Small intestine (tissue), 7 donors: ENCODE results near the gene SARDH. TPM values are rescaled to one million over a fixed set of nuclear protein-coding genes. Genes with fewer than 3 reads are reported as not detected.
A peak's percentile ranks its signal among the peaks of the same experiment; 100 is the strongest.
"Not testable (repeated sequence)": the region's sequence is repeated elsewhere in the genome, so short reads cannot be mapped to it uniquely, and the experiment has no call there.

Experiments
- DNase-seq, 2 donors: peaks; one replicate each; pipeline versions ENCODE4 v3.0.0 to v3.0.0-alpha.2; 2013
- FAIRE-seq: peaks from 2 replicates; lab custom pipeline; 2012; peaks lifted over from hg19 to GRCh38; lab: Jason Lieb, UNC
- H3K27ac ChIP-seq, 3 donors: one replicate each; pipeline ENCODE4 v1.5.1; 2013; ENCODE audit warnings: low read length in 2 of 3, mild to moderate bottlenecking in 2 of 3, control low read depth in 1 of 3, inconsistent platforms in 1 of 3, low read depth in 1 of 3, moderate library complexity in 1 of 3
- H3K27me3 ChIP-seq, 3 donors: one replicate each; pipeline ENCODE4 v1.6.1; 2013; ENCODE audit warnings: low read length in 3 of 3, inconsistent platforms in 1 of 3; ENCODE audit not compliant: control insufficient read depth in 3 of 3, insufficient read depth in 3 of 3
- H3K36me3 ChIP-seq, 3 donors: one replicate each; pipeline ENCODE4 v1.6.1; 2013; ENCODE audit warnings: low read length in 3 of 3, inconsistent platforms in 1 of 3, low read depth in 1 of 3, mild to moderate bottlenecking in 1 of 3, moderate library complexity in 1 of 3; ENCODE audit not compliant: control insufficient read depth in 3 of 3, insufficient read depth in 2 of 3
- H3K4me1 ChIP-seq, 3 donors: one replicate each; pipeline ENCODE4 v1.6.1; 2013; ENCODE audit warnings: low read length in 2 of 3, inconsistent platforms in 1 of 3, low read depth in 1 of 3, mild to moderate bottlenecking in 1 of 3, moderate library complexity in 1 of 3; ENCODE audit not compliant: control insufficient read depth in 3 of 3, insufficient read depth in 2 of 3
- H3K4me3 ChIP-seq, 3 donors: one replicate each; pipeline ENCODE4 v1.5.1; 2013; ENCODE audit warnings: low read length in 3 of 3, control low read depth in 1 of 3, inconsistent platforms in 1 of 3, low read depth in 1 of 3, mild to moderate bottlenecking in 1 of 3, moderate library complexity in 1 of 3
- H3K9me3 ChIP-seq, 2 donors: one replicate each; pipeline ENCODE4 v1.6.1; 2013; ENCODE audit warnings: low read depth in 1 of 2, low read length in 1 of 2; ENCODE audit not compliant: control insufficient read depth in 2 of 2, insufficient read depth in 1 of 2
- WGBS, 3 donors: extraction: QIAGEN DNeasy Blood & Tissue Kit; methylation state at CpG; one replicate each; pipeline ENCODE4 v1.1.7; 2013; 5-methylcytosine and 5-hydroxymethylcytosine counted together
- polyA plus RNA-seq, 4 donors: library from polyadenylated mRNA; stranded (reverse) in 3 of 4; unstranded in 1 of 4; fragments of 200-250 nt in 3 of 4; fragments of 120-200 nt in 1 of 4; gene quantifications; one replicate each; pipeline versions ENCODE4 v1.2.1 to v1.2.3, GENCODE V29; 2013
- donor health status: healthy with polysubstance abuse.
- donor health status: control.
- donor health status: control.
- donor health status: Bipolar disorder and iron deficiency.
- donor health status: healthy.

The SARDH gene
- polyA plus RNA-seq, 4 donors = 0.51 to 2.6 (median 0.54) TPM; not detected in 1

DNA sequence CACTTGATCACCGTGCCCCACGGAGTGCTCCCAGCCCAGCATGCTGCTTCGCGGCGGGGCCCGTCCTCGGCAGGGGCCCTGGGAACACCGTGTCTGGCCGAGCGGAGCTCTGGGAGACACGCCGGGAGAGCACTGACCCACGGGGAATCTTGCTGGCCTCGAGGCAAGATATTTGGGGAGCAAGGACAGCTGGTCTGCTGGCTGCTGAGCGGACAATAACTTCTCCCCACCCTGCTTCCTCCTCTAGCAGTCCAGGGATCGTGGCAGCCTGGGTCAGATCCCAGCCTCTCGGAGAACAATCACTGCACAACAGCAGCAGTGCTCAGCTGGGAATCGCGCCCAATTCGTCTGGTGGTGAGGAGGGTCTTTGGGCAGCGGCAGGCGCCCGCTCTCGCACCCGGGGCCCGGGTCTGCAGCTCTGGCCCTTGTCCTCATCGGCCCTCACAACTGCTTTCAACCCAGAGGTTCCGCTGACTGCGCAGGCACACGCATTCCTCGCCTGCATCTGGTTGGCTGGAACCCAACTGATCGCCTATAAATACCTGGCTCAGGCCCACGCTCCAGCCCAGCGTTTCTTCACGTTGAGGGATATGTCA is 58.6 kb downstream of the SARDH start:
- FAIRE-seq = no peak
- Histone ChIP-seq H3K4me3 (no peak overlapping the region), H3K27ac (no peak overlapping the region), H3K27me3 (no peaks in the 10 kb centered on the region), H3K36me3 (no peaks in the 10 kb centered on the region), H3K9me3 (no peaks in the 10 kb centered on the region), H3K4me1 (peaks cover 0 to 12% (median 0%) of the 10 kb centered on the region in 3 donors)
- 64 to 70% (median 69%) methylated on average over 35 of the region's 35 CpGs for WGBS, 3 donors
- no peak for DNase-seq

GRCh38 chr9:133679056-133679455 is 59.1 kb downstream of the SARDH start:
- no peak for DNase-seq
- Histone ChIP-seq H3K4me3 (no peak overlapping the region), H3K27ac (no peak overlapping the region), H3K9me3 (no peaks in the 10 kb centered on the region), H3K36me3 (no peaks in the 10 kb centered on the region), H3K4me1 (peaks cover 0 to 11% (median 0%) of the 10 kb centered on the region in 3 donors), H3K27me3 (no peaks in the 10 kb centered on the region)
- 74 to 85% (median 75%) methylated on average over 15 of the region's 15 CpGs for WGBS, 3 donors
- no peak for FAIRE-seq

GRCh38 chr9:133677126-133678010 is 60.8 kb downstream of the SARDH start:
- WGBS, 3 donors = 75 to 81% (median 81%) methylated on average over 17 of the region's 17 CpGs
- H3K4me1 ChIP-seq = no peaks in the 10 kb centered on the region
- H3K9me3 ChIP-seq = no peaks in the 10 kb centered on the region
- peak in 1 of 2 donors; percentile 65 for DNase-seq
- peaks cover 0 to 2% (median 0%) of the 10 kb centered on the region in 3 donors for H3K36me3 ChIP-seq
- FAIRE-seq = no peak
- no peaks in the 10 kb centered on the region for H3K27me3 ChIP-seq
- H3K4me3 ChIP-seq = no peak overlapping the region
- H3K27ac ChIP-seq = peak overlapping the region in 2 of 3 donors; percentile 61 to 74

GRCh38 chr9:133676450-133676849 is 61.7 kb downstream of the SARDH start:
- H3K36me3 ChIP-seq = peaks cover 0 to 3% (median 0%) of the 10 kb centered on the region in 3 donors
- peaks cover 0 to 3% of the 10 kb centered on the region in 2 donors for H3K9me3 ChIP-seq
- H3K4me3 ChIP-seq = no peak overlapping the region
- 66 to 78% (median 76%) methylated on average over 10 of the region's 10 CpGs for whole genome bisulfite sequencing, 3 donors
- no peaks in the 10 kb centered on the region for H3K27me3 ChIP-seq
- no peaks in the 10 kb centered on the region for H3K4me1 ChIP-seq
- DNase-seq (no peak), FAIRE-seq (no peak)
- H3K27ac ChIP-seq = peak overlapping the region in 1 of 3 donors; percentile 9

GRCh38 chr9:133675796-133676195 is 62.4 kb downstream of the SARDH start:
- not testable (repeated sequence) for H3K36me3 ChIP-seq, H3K9me3 ChIP-seq, H3K4me3 ChIP-seq, H3K27ac ChIP-seq, DNase-seq, H3K27me3 ChIP-seq, H3K4me1 ChIP-seq, FAIRE-seq
- 90 to 96% (median 91%) methylated on average over 3 of the region's 3 CpGs for WGBS, 3 donors

DNA sequence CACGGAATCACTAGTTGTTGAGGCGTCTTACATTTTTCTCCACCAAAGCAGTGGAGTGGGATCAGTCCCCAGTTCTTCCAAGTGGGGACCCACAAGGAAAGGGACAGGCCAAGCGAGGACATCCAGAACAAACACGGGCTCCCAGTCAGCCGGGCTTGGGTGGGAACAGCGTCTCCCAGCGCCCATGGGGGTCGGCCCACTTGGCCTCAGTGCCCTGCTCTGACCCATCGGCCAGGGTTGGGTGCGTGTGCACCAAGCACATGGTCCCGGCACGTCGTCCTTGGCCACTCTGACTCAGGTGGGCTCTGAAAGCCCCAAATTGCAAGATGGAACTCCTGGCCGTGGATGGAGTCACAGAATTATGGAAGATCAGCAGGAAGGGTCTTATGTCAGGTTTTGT is 64.1 kb downstream of the SARDH start:
- Histone ChIP-seq H3K4me1 (no peaks in the 10 kb centered on the region), H3K9me3 (peaks cover 0 to 3% of the 10 kb centered on the region in 2 donors), H3K27me3 (no peaks in the 10 kb centered on the region), H3K27ac (no peak overlapping the region), H3K4me3 (no peak overlapping the region), H3K36me3 (peaks cover 0 to 4% (median 0%) of the 10 kb centered on the region in 3 donors)
- DNase-seq (no peak), FAIRE-seq (no peak)
- WGBS, 3 donors = 86 to 93% (median 90%) methylated on average over 14 of the region's 14 CpGs

DNA sequence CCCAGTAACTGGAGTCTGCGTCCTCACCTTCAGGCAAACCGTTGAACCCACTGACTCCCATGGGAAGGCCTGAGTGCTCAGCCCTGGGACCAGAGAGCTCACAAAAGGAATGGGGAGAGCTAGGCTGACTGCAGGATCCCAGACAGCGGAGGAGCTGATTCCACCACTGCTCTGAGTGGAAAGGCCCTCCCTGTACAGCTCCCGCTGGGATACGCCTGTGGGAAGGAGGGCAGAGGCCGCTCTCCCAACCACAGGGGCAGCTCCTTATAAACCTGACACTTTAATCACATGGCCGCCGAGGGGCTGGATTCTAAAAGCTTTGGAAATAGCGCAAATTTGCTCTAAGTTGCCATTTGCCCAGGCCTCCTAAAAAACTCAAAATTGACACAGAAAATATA is 64.9 kb downstream of the SARDH start:
- DNase-seq (no peak), FAIRE-seq (no peak)
- 71 to 87% (median 80%) methylated on average over 9 of the region's 9 CpGs for WGBS, 3 donors
- Histone ChIP-seq H3K9me3 (peaks cover 0 to 3% of the 10 kb centered on the region in 2 donors), H3K36me3 (peaks cover 0 to 4% (median 0%) of the 10 kb centered on the region in 3 donors), H3K4me3 (no peak overlapping the region), H3K4me1 (no peaks in the 10 kb centered on the region), H3K27ac (no peak overlapping the region), H3K27me3 (no peaks in the 10 kb centered on the region)

DNA sequence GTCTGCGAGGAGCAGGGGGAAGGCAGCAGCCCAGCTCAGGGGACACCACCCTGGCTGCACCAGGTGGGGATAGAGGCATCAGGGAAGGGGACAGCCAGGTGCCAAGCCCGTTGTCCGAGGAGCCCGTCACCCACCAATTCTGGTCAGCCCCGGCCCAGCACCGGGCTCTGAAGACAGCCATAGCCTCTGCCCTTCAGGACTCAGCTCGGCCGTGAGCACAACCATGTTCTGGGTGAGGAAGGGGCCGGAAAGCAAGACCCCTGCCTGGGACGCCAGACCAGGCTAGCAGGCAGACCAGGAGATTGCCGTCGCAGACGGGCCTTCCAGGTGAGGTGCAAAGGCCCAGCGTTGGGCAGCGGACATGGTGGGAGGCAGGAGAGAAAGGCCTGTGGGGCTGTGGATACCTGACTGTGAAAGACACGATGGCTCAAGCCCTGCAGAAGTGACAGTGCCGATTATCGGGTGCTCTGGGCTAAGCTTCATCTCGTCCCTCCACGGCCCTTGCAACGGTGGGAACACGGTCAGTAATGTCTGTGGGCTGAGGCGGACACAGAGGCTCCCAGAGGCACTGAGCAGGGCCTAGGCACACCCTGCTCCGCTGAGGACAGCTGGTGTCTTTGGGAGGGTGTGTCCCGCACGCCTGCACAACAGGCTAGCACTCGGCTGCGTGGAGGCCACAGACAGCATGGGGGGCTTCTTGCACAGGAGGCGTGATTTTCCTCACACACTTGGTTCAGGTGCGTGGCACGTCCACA is 65.5 kb downstream of the SARDH start:
- no peak overlapping the region for H3K27ac ChIP-seq
- 85 to 86% (median 86%) methylated on average over 31 of the region's 31 CpGs for WGBS, 3 donors
- DNase-seq (no peak), FAIRE-seq (no peak)
- H3K36me3 ChIP-seq = peaks cover 0 to 4% (median 0%) of the 10 kb centered on the region in 3 donors
- no peaks in the 10 kb centered on the region for H3K4me1 ChIP-seq
- no peak overlapping the region for H3K4me3 ChIP-seq
- no peaks in the 10 kb centered on the region for H3K27me3 ChIP-seq
- H3K9me3 ChIP-seq = peaks cover 0 to 3% of the 10 kb centered on the region in 2 donors
